Muscle of arm (tissue), 12 donors: ENCODE results near the gene PIK3CB. TPM values are rescaled to one million over a fixed set of nuclear protein-coding genes. Genes with fewer than 3 reads are reported as not detected.
"Not testable (repeated sequence)": the region's sequence is repeated elsewhere in the genome, so short reads cannot be mapped to it uniquely, and the experiment has no call there.

Source experiments
- DNase-seq: peaks from one replicate; pipeline ENCODE4 v3.0.0-alpha.2; 2013
- polyA plus RNA-seq, 12 donors: library from polyadenylated mRNA; unstranded; fragments of 120-200 nt; gene quantifications; one replicate each; pipeline ENCODE4 v1.2.1, GENCODE V29; 2013; ENCODE audit not compliant: insufficient read length in 12 of 12

PIK3CB gene
- polyA plus RNA-seq, 12 donors, result 9.6 to 16.9 (median 12.7) TPM; not detected in 1

DNA sequence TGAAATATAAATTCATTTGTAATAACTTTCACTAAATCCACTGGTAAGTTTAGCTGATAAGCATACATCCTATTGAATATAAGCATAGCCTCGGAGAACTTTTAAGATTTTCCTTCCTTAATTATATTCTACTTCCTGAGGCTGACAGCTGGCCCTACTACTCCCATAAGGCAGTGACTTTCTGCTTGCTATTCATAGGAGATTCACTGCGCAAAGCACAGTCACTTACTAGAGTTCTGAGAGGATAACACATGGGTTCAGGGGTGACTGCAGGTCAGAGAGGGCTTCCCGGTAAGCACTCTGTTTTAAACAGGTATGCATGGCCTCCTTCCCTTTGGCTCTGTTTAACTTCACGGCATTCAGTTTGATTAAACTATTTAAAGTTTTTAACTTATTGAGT lies 150.3 kb downstream of the PIK3CB start:
- no peak for DNase-seq

DNA sequence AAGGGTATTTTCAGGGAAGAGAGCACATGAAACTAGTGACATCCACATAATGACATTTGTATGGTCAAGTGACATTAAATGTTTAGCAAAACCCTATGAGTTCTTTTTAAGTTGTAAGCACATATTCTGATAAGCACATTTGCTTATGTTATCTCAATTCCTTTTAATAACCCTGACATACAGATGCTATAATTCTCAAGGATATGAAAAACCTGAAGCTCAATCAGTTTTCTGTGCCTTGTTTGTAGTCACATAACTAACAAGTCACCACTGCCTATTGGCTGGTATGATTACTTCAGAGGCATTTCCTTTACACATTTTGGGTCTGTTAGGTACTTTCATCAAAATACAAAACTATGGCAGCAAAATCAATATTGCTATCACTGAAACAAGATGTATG lies 152.1 kb downstream of the PIK3CB start:
- DNase-seq, result no peak

DNA sequence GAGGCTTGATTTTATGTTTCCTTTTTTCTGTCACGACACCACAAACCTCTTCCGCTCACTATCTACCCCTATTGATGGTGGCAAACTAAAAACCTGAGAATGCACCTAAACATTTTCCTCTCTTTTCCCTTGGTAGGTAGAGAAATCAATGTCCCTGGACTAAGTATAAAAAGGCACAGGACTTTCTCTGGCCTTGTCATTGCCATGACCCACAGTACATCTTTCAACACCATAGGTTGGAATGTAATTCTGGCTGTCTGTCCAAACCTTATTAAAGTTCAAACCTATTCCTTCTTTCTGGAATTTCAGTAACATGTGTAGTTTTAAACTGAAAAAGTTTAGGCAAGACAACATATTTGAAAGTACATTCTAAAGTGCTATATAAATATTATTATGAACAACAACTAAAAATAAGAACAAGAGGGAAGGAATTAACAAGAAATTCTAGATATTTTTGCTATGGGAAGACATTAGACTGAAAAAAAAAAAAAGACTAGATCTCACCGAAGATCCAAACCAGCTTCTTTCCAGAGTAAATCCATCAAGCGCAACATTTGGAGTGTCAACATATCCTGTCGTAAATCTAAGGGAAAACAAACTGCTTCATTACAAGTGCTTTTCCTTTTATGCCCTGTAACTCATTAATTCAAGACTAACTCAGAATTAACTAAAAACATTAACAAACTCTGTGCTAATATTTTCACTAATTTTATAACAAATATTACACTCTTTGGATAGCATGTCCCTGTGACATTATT lies 153.1 kb downstream of the PIK3CB start:
- DNase-seq, result no peak

DNA sequence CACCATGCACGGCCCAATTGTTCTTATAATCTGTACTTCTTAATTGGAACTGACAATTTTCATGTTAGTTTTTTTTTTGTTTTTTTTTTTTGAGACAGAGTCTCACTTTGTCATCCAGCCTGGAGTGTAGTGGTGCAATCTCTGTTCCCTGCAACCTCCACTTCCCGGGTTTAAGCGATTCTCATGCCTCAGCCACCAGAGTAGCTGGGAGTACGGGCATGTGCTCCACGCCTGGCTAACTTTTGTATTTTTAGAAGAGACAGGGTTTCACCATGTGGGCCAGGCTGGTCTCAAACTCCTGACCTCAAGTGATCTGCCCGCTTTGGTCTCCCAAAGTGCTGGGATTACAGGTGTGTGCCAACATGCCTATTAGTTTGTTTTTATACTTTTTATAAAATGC lies 153.8 kb downstream of the PIK3CB start:
- not testable (repeated sequence) for DNase-seq

DNA sequence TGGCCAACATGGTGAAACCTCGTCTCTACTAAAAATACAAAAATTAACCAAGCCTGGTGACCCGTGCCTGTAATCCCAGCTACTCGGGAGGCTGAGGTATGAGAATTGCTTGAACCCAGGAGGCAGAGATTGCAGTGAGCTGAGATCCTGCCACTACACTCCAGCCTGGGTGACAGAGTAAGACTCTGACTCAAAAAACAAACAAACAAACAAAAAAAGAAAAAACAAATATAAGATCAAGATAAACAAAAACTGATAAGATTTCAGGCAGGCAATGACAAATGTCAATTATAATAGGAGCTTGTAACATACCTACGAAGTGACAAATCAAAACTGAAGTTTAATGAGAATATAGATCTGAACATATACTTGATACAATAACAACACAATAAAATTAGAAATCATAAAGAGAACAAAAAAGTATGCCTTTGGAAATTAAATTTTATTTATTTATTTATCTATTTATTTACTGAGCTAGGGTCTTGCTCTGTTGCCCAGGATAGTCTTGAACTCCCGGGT lies 155.8 kb downstream of the PIK3CB start:
- DNase-seq, result no peak

DNA sequence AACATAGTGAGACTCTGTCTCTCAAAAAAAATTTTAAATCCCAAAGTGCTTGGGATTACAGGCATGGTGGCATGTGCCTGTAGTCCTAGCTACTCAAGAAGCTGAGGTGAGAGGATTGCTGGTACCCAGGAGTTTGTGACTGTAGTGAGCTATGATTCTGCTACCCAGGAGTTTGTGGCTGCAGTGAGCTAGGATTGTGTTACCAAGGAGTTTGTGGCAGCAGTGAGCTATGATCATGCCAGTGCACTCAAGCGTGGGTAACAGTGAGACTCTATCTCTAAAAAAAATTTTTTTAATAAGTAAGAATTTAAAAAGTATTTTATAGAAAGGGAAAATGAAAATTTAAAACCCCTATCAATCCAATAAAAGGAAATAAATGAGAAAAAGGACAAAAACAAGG lies 156.6 kb downstream of the PIK3CB start:
- DNase-seq, result no peak

DNA sequence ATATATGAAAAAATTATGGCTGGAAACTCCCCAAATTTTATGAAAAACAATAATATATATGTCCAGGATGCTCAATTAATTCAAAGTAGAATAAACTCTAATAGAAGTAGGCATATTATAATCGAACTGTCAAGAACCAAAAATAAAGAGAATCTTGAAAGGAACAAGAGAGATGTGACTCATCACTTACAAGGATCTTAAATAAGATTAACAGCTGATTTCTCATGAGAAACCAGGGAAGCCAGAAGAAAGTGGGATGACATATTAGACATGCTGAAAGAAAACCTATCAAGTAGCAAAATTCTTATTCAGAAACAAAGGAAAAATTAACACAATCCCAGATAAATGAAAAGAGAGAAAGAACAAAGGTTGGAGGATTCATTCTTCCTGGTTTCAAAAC lies 159.3 kb downstream of the PIK3CB start:
- DNase-seq, result no peak

DNA sequence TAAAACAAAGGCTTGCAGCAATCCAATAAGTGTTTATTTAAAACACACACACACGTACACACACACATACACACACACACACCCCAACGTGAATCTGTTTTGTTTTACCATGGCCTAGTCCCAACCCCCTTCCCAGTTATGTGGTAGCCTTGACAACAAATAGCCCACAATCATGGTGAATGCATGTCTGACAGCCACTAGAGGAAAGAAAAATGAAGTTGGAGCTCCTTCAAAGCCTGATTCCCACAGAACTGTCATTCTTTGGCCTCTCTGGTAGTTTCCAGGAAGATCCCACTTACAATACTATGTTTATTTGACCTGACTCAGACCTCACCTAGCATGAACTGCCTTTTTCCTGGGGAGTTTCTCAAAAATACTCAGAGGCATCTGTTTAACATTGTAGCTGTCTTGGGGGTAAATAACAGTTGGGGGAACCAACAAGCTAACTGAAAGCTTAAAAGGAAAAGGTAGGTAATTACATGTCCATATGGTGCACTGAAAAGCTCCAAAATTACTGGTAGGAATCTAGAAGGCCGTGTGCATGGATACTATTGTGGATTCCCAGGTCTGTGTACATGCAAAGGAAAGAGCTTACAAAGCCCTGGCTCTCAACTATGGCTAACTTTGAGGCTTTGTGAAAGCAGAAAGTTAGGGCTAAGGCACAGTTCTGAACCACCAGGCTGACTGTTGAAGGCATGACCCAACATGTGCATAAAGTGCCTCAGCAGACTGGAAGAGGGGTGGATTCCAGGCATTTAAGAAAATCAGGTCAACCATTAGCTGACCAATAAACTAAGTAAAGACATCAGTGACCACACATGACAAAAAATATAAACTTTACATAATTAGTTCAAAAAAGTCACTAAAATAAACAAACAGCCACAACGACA lies 160.8 kb downstream of the PIK3CB start:
- DNase-seq, result peak; percentile 31

DNA sequence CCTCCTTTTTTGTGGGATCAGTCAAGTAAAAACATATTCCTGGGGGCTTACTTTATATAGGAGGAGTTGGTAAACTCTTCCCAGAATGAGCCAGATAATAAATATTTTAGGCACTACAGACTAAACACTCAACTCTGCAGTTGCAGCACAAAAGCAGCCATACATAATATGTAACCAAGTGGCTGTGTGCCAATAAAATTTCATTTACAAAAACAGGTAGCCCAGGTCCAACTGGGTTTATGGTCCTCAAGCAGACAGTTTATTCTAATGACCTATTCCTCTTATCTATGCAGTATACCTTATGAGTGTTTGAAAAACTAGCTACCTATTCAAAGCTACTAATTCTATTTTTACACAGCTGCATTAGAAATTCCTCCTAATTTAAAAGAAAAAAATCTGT lies 164.3 kb downstream of the PIK3CB start:
- no peak for DNase-seq

DNA sequence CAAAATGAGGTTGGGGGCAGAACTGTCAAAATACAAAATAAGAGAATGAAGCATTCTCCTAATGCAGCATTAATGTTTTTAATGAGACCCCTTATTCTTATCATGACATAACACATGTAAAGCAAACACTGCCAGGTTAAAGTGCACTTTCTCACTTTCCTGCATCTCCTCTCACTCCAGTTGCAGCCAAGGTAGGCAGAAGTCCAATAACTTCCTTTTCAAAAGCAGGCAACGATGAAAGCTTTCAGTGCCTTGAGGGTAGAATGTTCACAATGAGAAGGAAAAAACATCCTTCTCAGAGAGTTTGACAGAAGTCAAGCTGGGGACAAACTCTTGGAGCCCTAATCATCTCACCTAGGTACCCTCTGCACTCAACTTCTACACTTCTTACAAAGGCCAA lies 166.6 kb downstream of the PIK3CB start:
- DNase-seq, result no peak

DNA sequence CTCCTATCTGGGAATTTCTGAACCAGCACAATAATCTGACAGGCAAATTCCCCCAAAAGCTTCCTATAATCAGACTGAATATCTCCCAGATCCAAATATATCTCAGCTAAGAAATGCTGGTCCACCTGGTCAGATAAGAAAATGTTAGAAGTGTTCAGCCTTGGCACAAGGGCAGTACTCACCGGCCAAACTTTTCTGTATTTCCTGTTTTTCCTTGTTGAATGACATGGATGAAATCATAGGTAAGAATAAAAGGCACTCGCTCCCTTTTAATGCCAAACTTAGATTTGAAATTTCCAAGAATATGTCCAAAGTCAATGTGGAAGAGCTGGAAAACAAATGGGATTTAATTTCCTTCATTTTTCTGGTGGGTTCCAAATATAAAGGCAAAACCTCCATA lies 177.2 kb downstream of the PIK3CB start:
- DNase-seq, result no peak

DNA sequence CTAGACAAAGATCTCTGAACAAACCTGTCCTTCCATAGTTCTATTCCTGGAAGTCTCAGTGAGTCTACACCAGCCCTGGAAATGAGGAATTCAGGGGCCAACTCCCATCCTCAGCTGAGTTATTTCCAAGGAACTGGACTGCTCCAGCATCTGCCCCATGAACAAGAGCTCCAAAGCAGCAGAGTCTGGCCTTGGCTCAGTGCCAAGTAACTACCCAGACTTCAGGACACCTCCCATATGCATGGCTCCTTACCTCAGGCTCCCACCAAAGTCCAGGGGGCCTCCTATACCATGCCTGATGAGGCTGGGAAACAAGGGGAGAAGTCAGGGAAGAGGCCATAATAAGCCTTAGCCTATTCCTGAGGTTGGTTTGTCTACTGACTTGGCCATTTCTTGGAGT lies 181.2 kb downstream of the PIK3CB start:
- DNase-seq, result no peak

DNA sequence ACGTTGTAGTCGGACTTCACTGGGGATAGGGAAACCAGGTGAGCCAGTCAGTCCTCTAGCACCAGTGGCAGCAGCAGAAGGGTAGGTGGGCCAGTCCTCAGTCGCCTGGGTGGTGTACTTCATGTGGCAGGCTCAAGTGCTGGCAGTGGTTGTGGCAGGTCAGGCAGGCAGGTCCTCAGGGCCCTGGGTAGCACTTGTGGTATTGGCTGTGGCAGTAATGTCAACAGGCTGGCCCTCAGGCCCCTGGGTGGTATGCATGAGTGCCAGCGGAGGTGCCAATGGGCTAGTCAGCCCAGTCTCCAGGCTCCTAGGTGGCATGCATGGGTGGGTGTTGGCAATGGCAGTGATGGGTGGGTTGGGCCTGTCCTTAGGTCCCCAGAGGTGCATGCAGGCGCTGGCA lies 185.6 kb downstream of the PIK3CB start:
- no peak for DNase-seq

DNA sequence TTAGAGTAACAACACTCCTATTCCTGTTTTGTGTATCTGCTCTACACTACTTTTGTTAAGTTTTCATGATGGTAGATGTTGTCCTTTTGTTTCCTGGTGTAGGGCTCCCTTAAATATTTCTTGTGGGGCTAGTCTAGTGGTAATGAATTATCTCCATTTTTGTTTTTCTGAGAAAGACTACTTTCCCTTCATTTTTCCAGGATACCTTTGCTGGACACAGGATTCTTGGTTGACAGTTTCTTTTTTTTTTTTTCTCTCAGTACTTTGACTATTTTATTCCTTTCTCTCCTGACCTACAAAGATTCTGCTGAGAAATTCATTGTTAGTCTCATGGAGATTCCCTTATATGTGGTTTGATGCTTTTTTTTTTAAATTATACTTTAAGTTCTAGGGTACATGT lies 188.2 kb downstream of the PIK3CB start:
- DNase-seq, result no peak

DNA sequence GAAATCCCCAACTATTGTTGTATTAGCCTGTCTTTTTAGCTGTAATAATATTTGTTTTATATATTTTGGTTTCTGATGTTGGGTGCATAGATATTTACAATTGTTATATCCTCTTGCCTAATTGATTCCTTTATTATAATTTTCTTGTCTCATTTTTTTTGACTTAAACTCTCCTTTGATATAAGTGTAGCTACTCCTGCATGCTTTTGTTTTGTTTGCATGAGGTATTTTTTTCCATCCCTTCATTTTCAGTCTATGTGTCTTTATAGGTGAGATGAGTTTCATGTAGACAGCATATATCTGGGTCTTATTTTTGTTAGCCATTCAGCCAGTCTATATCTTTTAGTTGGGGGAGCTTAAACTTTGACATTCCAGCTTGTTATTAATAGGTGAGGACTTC lies 188.7 kb downstream of the PIK3CB start:
- no peak for DNase-seq

DNA sequence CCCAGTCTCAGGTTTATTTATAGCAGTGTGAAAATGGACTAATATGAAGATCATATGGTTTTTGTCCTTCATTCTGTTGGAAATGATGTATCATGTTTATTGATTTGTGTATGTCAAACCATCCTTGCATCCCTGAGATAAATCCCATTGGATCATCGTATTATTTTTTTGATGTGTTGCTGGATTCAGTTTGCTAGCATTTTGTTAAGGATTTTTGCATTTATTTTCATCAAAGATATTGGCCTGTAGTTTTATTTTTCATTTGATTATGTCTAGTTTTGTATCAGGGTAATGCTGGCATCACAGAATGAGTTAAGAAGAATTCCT lies 191.8 kb downstream of the PIK3CB start:
- DNase-seq, result no peak

DNA sequence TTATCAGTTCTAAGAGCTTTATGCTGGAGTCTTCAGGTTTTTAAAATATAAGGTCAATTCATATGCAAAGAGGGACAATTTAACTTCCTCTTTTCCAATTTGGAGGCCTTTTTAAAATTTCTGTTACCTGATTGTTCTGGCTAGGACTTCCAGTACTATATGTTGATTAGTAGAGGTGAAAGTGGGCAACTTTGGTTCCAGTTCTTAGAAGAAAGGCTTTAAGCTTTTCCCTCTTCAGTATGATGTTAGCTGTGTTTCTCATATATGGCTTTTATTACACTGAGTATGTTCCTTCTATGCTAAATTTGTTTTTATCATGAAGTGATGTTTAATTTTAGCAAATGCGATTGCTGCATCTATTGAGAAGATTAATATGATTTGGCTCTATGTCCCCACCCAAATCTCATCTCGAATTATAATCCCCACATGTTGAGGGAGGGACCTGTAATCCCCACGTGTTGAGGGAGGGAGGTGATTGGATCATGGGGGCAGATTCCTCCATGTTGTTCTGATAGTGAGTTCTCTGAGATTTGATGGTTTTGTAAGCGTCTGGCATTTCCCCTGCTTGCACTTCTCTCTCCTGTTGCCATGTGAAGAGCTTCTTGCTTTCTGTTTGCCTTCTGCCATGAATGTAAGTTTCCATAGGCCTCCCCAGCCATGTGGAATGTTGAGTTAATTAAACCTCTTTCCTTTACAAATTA lies 192.4 kb downstream of the PIK3CB start:
- no peak for DNase-seq

DNA sequence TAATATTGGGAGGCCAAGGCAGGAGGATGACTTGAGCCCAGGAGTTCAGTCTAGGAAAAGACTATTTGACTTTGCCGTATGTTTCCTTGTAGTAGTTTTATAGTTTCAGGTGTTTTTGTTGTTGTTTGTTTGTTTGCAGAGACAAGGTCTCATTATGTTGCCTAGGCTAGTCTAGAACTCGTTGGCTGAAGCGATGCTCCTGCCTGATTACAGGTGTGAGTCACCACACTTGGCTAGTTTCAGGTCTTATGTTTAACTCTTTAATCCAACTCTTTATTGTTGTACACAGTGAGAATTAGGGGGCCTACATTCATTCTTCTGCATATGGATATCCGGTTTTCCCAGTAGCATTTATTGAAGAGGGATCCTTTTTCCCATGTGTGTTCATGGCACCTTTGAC lies 194.2 kb downstream of the PIK3CB start:
- DNase-seq, result no peak

DNA sequence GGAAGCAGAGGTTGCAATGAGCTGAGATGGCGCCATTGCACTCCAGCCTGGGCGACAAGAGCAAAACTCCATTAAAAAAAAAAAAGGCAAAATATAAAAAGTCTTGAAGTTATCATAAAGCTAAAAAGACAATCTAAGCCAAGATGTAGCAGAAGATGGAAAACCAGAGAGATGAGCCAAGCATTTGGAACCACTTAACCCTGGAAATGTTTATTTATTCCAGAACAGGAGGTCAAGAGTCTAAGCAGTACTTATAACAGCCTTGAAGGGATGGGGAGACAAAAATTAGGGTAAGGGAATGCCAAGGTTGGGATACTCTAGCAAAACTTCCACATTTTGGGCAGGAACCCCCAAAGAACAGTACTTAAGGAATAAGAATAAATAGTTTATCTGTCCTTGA lies 196.1 kb downstream of the PIK3CB start:
- DNase-seq, result peak; percentile 52

DNA sequence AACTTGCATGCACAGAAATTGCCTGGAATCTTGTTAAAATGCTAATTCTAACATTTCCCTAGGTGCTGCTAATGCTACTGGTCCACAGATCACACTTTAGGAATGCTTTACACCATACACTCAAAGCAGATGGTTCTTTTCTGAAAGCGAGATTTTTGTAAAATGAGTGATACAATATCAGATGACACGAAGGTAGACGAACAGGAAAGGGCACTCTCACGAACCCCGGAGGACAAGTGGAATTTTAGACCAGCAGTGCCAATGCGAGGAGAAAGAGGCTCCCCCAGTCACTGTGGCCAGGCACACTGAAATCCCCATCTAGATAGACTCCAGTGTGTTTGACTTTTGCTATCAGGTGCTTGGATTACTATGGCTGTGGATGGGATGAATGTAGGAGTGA lies 205.2 kb downstream of the PIK3CB start:
- no peak for DNase-seq

DNA sequence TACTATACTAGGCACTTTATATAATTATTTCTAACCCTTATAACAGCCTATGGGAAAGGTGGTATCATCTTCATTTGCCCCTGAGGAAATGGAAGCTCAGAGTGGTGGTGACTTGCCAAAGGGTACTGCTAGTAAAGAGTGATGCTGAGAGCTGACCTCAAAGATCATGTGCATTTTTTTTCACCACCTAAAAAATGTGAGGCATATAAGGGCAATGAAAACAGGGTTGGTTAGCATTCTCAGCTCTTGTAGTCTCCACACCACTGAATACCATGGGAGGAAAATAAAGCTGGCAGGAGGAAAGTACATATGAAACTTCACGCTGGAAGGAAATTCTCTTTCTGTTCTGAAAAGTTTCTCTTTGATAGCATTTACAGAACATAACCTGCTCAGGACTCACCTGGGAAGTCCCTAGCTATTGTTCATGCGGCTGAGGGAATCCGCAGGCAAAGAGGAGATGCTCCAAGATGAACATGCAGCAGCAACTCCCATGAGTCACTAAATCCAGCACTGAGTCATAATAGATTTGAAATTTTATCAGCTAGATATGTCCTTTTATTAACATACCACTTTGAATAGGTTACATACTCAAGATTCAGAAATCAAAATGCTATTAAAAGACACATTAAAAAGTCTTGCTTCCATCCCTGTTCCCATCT lies 208.9 kb downstream of the PIK3CB start:
- DNase-seq, result no peak

DNA sequence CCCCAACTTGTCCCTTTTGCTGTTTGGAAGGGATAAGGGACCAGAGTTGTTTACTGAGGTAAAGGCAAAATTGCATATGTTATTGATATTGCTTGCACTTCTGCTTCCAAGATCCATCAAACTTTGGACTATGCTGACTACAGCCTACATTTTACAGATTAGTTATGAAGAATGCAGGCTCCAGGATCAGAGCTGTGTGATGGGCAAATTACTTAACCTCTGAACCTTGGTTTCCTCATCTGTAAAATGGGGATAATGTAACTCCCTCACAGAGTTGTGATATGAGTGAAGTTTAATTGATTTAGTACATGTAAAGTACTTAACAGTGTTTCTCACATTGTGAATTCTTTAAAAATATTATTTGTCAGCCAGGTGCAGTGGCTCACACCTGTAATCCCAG lies 210.2 kb downstream of the PIK3CB start:
- DNase-seq, result no peak
